ENCODE data around the gene LRMDA.
A peak's percentile ranks its signal among the peaks of the same experiment; 100 is the strongest.

Gene LRMDA

DNA sequence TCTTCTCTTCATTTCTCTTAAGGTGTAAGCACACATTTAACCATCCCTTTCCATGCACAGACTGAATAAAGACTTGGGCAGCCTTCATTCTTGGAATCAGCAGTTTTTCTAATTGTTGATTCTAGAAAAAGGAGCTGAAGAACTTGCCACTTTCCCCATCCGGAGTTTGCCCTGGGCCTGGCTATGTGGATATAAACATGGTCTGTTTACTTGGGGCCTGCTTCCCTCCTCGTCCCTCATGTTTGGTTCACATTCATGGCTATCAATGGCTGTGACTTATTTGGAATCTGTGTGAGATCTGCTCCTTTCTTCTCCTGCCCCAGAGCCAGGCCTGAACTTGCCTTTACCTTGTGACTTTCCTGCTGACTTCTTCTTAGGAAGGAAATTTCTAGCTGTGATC lies 199.3 kb downstream of the LRMDA start:
- TF ChIP-seq, protein P1, sequence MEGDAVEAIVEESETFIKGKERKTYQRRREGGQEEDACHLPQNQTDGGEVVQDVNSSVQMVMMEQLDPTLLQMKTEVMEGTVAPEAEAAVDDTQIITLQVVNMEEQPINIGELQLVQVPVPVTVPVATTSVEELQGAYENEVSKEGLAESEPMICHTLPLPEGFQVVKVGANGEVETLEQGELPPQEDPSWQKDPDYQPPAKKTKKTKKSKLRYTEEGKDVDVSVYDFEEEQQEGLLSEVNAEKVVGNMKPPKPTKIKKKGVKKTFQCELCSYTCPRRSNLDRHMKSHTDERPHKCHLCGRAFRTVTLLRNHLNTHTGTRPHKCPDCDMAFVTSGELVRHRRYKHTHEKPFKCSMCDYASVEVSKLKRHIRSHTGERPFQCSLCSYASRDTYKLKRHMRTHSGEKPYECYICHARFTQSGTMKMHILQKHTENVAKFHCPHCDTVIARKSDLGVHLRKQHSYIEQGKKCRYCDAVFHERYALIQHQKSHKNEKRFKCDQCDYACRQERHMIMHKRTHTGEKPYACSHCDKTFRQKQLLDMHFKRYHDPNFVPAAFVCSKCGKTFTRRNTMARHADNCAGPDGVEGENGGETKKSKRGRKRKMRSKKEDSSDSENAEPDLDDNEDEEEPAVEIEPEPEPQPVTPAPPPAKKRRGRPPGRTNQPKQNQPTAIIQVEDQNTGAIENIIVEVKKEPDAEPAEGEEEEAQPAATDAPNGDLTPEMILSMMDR (IDR thresholded peaks at IDR 0.05; ENCODE audit: unreplicated experiment in 3 of 3) = no peak
- H3K36me3 Mint-ChIP-seq (ENCODE audit: low read depth) = no peaks in the 10 kb centered on the region
- H3K27me3 Mint-ChIP-seq (ENCODE audit: low read depth) = peaks cover 58% of the 10 kb centered on the region
- H3K4me3 Mint-ChIP-seq = no peak overlapping the region
- no peaks in the 10 kb centered on the region for H3K9me3 Mint-ChIP-seq
- no peak overlapping the region for H3K27ac Mint-ChIP-seq
- H3K4me1 Mint-ChIP-seq = peaks cover 12% of the 10 kb centered on the region

- peaks cover 23% of the 10 kb centered on the region for H3K4me1 Mint-ChIP-seq
- H3K36me3 Mint-ChIP-seq (ENCODE audit: low read depth) = no peaks in the 10 kb centered on the region
- TF ChIP-seq, protein P1 (IDR thresholded peaks at IDR 0.05; ENCODE audit: unreplicated experiment in 3 of 3) = no peak
- H3K27me3 Mint-ChIP-seq (ENCODE audit: low read depth) = peaks cover 54% of the 10 kb centered on the region
- H3K4me3 Mint-ChIP-seq = no peak overlapping the region
- no peaks in the 10 kb centered on the region for H3K9me3 Mint-ChIP-seq
- H3K27ac Mint-ChIP-seq = peak overlapping the region; percentile 19 to 74 (median 26)
Measured at GRCh38 chr10:75632805-75633462, 201.5 kb downstream of the LRMDA start.

DNA sequence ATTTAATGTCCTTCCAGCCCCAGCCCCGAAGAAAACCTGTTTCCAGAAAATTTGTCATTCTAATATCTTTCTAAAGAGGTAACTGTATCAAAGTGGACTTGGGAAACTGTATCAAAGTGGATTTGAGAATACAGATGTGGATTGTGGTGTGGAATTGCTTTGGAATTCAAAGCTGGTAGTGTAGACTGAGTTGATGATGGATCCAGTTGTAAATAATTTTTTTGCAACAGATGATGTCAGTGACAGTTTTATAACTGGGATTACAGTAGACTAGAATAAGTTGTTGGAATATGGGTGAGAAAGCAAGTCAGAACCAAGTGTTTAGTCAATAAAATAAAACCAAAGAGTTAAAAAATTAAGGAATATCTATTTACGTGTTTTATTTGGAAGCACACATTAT lies 202.1 kb downstream of the LRMDA start:
- no peak overlapping the region for H3K4me3 Mint-ChIP-seq
- H3K36me3 Mint-ChIP-seq (ENCODE audit: low read depth) = no peaks in the 10 kb centered on the region
- TF ChIP-seq, protein P1 (IDR thresholded peaks at IDR 0.05; ENCODE audit: unreplicated experiment in 3 of 3) = no peak
- H3K27me3 Mint-ChIP-seq (ENCODE audit: low read depth) = peaks cover 49% of the 10 kb centered on the region
- peak overlapping the region in 1 of 3 experiments; percentile 19 for H3K27ac Mint-ChIP-seq
- H3K4me1 Mint-ChIP-seq = peaks cover 29% of the 10 kb centered on the region
- no peaks in the 10 kb centered on the region for H3K9me3 Mint-ChIP-seq

GRCh38 chr10:75634947-75635346 lies 203.5 kb downstream of the LRMDA start:
- Mint-ChIP-seq H3K4me3 (no peak overlapping the region), H3K36me3 (ENCODE audit: low read depth) (no peaks in the 10 kb centered on the region), H3K4me1 (peaks cover 42% of the 10 kb centered on the region), H3K9me3 (no peaks in the 10 kb centered on the region), H3K27ac (no peak overlapping the region), H3K27me3 (ENCODE audit: low read depth) (peaks cover 48% of the 10 kb centered on the region)
- TF ChIP-seq, protein P1 (IDR thresholded peaks at IDR 0.05; ENCODE audit: unreplicated experiment in 3 of 3) = no peak

DNA sequence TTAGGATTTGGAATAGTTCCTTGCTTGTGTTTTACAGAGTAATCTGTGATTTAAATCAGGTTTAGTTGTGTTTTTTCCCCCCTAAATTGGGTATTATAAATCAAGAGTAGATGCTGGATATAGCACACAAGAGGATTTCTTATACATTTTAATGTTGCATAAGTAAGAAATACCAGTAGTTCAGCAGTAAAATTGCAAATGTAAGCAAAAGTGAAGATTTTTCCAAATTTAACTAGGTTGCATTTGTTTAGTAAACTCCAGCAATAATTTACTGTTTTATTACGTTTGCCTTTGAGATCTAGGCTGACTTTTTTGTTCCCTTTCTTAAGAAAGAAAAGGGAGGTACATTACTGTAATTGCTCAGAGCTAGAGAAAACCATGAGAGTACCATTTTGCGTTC lies 207.3 kb downstream of the LRMDA start:
- Mint-ChIP-seq H3K4me1 (peaks cover 50% of the 10 kb centered on the region), H3K4me3 (peak overlapping the region in 1 of 3 experiments; percentile 11), H3K27me3 (ENCODE audit: low read depth) (peaks cover 26% of the 10 kb centered on the region), H3K27ac (peak overlapping the region in 2 of 3 experiments; percentile 7 to 37), H3K36me3 (ENCODE audit: low read depth) (no peaks in the 10 kb centered on the region), H3K9me3 (no peaks in the 10 kb centered on the region)
- TF ChIP-seq, protein P1 (IDR thresholded peaks at IDR 0.05; ENCODE audit: unreplicated experiment in 3 of 3) = no peak

DNA sequence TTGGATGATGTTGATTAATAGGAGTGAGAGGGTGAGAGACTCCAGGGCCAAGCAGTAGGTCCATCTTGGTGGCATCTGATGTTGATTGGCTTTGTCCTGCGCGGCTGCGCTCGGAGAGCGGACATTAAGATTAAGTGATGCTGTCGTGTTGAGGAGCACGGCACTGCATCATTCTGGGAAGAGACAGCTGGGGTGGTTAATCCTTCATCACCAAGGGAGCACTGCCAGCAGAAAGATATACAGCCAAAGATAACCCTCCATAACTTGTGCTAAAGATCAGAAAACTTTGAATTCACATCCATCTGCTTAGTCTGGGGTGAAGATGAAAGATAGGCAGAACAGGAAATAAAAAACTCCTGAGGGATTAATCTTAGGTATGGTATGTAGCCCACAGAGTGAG lies 208.3 kb downstream of the LRMDA start:
- TF ChIP-seq, protein P1 (IDR thresholded peaks at IDR 0.05; ENCODE audit: unreplicated experiment in 3 of 3) = no peak
- Mint-ChIP-seq H3K4me1 (peaks cover 59% of the 10 kb centered on the region), H3K27ac (peak overlapping the region; percentile 7 to 39 (median 12)), H3K4me3 (peak overlapping the region in 1 of 3 experiments; percentile 0), H3K27me3 (ENCODE audit: low read depth) (peaks cover 26% of the 10 kb centered on the region), H3K9me3 (no peaks in the 10 kb centered on the region), H3K36me3 (ENCODE audit: low read depth) (no peaks in the 10 kb centered on the region)
